Measurements from ENCODE around the gene DIPK1B. TPM values are rescaled to one million over a fixed set of nuclear protein-coding genes. Genes with fewer than 3 reads are reported as not detected.

DIPK1B gene
- total RNA-seq, 4 donors from 2014 or later, result 19.4 to 23.6 (median 22.6) TPM

GRCh38 chr9:136668983-136669790 is 43.2 kb upstream of the DIPK1B start:
- no peak for DNase-seq
- no peak overlapping the region for H3K27ac ChIP-seq
- H3K4me1 ChIP-seq, result peaks cover 0 to 14% of the 10 kb centered on the region in 2 donors
- 71% methylated on average over 18 of the region's 23 CpGs; no CpG with 5 or more reads in 1 of the 2 donors for WGBS, 2 donors
- TF ChIP-seq POLR2A (IDR thresholded peaks at IDR 0.05) (no peak), CTCF (IDR thresholded peaks at IDR 0.05) (no peak)
- intact Hi-C loops (cut with DNase I), result no loop called here
- no peaks in the 10 kb centered on the region for H3K27me3 ChIP-seq
- H3K9me3 ChIP-seq, result no peaks in the 10 kb centered on the region
- H3K36me3 ChIP-seq, result peaks cover 11 to 17% of the 10 kb centered on the region in 2 donors
- peak overlapping the region in 1 of 3 donors; percentile 47 for H3K4me3 ChIP-seq (replicated peaks in 1 of 3)

GRCh38 chr9:136669791-136670464 is 42.4 kb upstream of the DIPK1B start:
- H3K4me1 ChIP-seq, result peaks cover 0 to 12% of the 10 kb centered on the region in 2 donors
- no peaks in the 10 kb centered on the region for H3K9me3 ChIP-seq
- H3K36me3 ChIP-seq, result peaks cover 5 to 13% of the 10 kb centered on the region in 2 donors
- TF ChIP-seq POLR2A (IDR thresholded peaks at IDR 0.05) (no peak), CTCF (IDR thresholded peaks at IDR 0.05) (no peak)
- intact Hi-C loops (cut with DNase I), result no loop called here
- DNase-seq, result no peak
- H3K4me3 ChIP-seq (replicated peaks in 1 of 3), result peak overlapping the region in 1 of 3 donors; percentile 47
- 43 to 85% methylated on average over 11 to 12 of the region's 23 CpGs for WGBS, 2 donors
- H3K27ac ChIP-seq, result no peak overlapping the region
- H3K27me3 ChIP-seq, result no peaks in the 10 kb centered on the region

GRCh38 chr9:136670576-136671253 is 41.7 kb upstream of the DIPK1B start:
- TF ChIP-seq CTCF (IDR thresholded peaks at IDR 0.05) (no peak), POLR2A (IDR thresholded peaks at IDR 0.05) (no peak)
- Histone ChIP-seq H3K36me3 (peaks cover 0 to 8% of the 10 kb centered on the region in 2 donors), H3K4me1 (peaks cover 0 to 7% of the 10 kb centered on the region in 2 donors), H3K27me3 (no peaks in the 10 kb centered on the region), H3K9me3 (no peaks in the 10 kb centered on the region), H3K4me3 (replicated peaks in 1 of 3) (no peak overlapping the region), H3K27ac (no peak overlapping the region)
- DNase-seq, result peak in 1 of 2 donors; percentile 28
- intact Hi-C loops (cut with DNase I), result no loop called here
- 51 to 78% methylated on average over 21 to 27 of the region's 36 CpGs for WGBS, 2 donors

GRCh38 chr9:136671254-136671614 is 41.1 kb upstream of the DIPK1B start:
- no peaks in the 10 kb centered on the region for H3K9me3 ChIP-seq
- intact Hi-C loops (cut with DNase I), result no loop called here
- H3K4me3 ChIP-seq (replicated peaks in 1 of 3), result no peak overlapping the region
- H3K27ac ChIP-seq, result no peak overlapping the region
- no peaks in the 10 kb centered on the region for H3K27me3 ChIP-seq
- peaks cover 0 to 6% of the 10 kb centered on the region in 2 donors for H3K4me1 ChIP-seq
- peaks cover 0 to 8% of the 10 kb centered on the region in 2 donors for H3K36me3 ChIP-seq
- DNase-seq, result no peak
- WGBS, 2 donors, result 61% methylated on average over 9 of the region's 12 CpGs; no CpG with 5 or more reads in 1 of the 2 donors
- TF ChIP-seq CTCF (IDR thresholded peaks at IDR 0.05) (no peak), POLR2A (IDR thresholded peaks at IDR 0.05) (no peak)

Measured in thyroid gland (tissue), 4 donors.